Fibroblast of pulmonary artery (primary cell): ENCODE data around the gene MIDN.
"Not testable (repeated sequence)": the region's sequence is repeated elsewhere in the genome, so short reads cannot be mapped to it uniquely, and the experiment has no call there.

Experiments
- DNase-seq: peaks from one replicate; pipeline ENCODE4 v3.0.0-alpha.2; 2010; ENCODE audit warnings: low read depth
- H3K4me3 ChIP-seq: replicated peaks from 2 replicates; pipeline ENCODE4 v1.5.1; 2011; ENCODE audit warnings: low read depth, mild to moderate bottlenecking, control low read depth, low read length, moderate library complexity
- TF ChIP-seq, protein P1 (sequence below): IDR thresholded peaks from 2 replicates; pipeline ENCODE4 v1.5.1; 2011; ENCODE audit warnings: mild to moderate bottlenecking, control low read depth, low read length, inconsistent platforms; ENCODE audit errors: missing control alignments

Gene MIDN

GRCh38 chr19:1299801-1300200 lies 51.4 kb downstream of the MIDN start:
- TF ChIP-seq, protein P1, sequence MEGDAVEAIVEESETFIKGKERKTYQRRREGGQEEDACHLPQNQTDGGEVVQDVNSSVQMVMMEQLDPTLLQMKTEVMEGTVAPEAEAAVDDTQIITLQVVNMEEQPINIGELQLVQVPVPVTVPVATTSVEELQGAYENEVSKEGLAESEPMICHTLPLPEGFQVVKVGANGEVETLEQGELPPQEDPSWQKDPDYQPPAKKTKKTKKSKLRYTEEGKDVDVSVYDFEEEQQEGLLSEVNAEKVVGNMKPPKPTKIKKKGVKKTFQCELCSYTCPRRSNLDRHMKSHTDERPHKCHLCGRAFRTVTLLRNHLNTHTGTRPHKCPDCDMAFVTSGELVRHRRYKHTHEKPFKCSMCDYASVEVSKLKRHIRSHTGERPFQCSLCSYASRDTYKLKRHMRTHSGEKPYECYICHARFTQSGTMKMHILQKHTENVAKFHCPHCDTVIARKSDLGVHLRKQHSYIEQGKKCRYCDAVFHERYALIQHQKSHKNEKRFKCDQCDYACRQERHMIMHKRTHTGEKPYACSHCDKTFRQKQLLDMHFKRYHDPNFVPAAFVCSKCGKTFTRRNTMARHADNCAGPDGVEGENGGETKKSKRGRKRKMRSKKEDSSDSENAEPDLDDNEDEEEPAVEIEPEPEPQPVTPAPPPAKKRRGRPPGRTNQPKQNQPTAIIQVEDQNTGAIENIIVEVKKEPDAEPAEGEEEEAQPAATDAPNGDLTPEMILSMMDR = no peak
- DNase-seq = no peak

GRCh38 chr19:1300744-1301490 lies 52.5 kb downstream of the MIDN start:
- no peak overlapping the region for H3K4me3 ChIP-seq
- DNase-seq = no peak
- TF ChIP-seq, protein P1 = no peak

More at GRCh38 chr19:1299801-1300200, 51.4 kb downstream of the MIDN start:
- no peak overlapping the region for H3K4me3 ChIP-seq

DNA sequence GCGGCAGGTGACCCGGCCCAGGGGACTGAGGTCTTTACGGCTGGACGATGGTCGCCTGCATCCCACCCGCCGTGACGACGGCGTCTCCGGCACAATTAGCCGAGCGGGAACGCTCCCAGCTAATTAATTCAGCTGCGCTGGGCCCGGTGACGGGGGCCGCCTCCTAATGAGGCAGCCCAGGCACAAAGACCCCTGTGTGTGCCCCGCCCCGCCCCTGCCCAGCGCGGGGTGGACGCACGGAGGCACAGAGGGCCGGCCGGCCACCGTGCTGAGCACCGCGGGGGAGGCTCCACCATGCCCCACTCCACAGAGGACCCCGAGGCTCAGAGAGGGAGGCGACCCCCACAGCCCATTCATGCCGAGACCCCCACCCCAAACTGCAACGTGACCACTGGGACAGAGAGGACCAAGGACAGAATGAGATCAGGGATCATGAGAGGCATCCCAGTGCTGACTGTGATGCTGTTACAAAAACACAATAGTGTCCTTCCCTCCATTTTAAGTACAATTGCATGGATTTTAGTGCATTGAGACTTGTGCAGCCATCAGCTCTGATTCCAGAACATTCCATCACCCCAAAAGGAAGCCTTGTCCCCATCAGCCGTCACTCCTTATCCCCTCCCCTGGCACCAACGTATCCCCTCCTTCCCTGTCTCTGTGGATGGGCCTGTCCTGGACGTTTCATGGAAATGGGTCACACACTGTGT lies 54.3 kb downstream of the MIDN start:
- H3K4me3 ChIP-seq = no peak overlapping the region
- TF ChIP-seq, protein P1 = no peak
- no peak for DNase-seq

DNA sequence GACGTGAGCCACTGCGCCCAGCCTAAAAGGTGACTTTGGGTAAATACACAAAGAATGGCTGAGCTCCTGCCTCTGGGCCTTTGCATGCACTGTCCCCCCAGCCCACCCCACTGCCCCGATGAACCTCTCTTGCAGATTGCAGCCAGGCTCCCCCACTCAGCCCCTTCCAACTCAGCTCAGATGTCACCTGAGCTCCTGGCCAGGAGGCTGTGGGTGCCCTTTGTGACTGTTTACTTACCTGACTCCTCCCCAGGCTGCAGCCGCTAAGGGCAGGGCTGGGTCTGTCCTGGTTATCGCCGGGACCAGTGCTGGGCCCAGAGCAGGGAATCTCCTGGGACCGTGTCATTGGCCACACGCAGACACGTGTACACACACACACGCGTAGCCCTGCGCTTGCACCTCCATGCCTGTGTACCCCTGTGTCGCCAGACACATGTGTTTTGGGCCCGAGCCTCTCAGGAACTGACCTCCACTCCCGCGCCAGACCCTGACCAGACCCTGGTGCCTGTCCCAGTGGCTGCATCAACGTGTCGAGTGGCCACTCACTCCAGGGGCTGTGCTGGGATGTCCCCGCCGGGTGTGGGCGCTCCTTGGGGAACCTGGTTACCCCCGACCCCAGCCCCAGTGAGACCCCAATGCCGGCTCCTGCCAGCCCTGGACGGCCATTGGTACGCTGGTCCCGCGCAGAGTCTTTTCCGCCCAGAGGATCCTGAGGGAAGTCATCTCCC lies 56.0 kb downstream of the MIDN start:
- TF ChIP-seq, protein P1 = no peak
- no peak for DNase-seq
- H3K4me3 ChIP-seq = no peak overlapping the region

GRCh38 chr19:1305354-1305753 lies 57.0 kb downstream of the MIDN start:
- not testable (repeated sequence) for DNase-seq, H3K4me3 ChIP-seq

- TF ChIP-seq, protein P1 = no peak
- DNase-seq = no peak
- H3K4me3 ChIP-seq = no peak overlapping the region
Measured at GRCh38 chr19:1307320-1307719, 58.9 kb downstream of the MIDN start.

- TF ChIP-seq, protein P1 = no peak
- no peak for DNase-seq
- no peak overlapping the region for H3K4me3 ChIP-seq
Measured at GRCh38 chr19:1307755-1308303, 59.4 kb downstream of the MIDN start.
